ENCODE measurements around the gene OPRD1.
"Not testable (repeated sequence)": the region's sequence is repeated elsewhere in the genome, so short reads cannot be mapped to it uniquely, and the experiment has no call there.

Gene OPRD1

GRCh38 chr1:28847207-28847606 is 35.2 kb downstream of the OPRD1 start:
- DNase-seq (ENCODE audit: low spot score) = not testable (repeated sequence)

DNA sequence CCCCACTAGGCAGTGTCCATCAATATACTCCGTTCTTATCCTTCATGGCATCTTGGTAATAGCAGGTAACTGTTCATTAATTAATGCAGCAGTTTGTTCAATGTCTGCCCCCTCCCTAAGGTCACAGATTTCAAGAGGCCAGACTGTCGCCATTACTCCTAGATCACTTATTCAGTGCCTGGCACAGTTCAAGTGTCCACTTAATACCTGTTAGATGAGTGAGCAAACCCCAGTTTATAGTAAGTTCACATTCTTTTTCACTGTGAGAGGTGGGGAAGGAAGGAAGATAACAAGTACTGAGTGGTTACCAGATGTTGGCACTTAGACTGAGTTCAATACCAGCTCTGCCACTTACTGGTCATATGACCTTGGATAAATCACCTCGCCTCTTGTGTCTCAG is 36.4 kb downstream of the OPRD1 start:
- no peak for DNase-seq (ENCODE audit: low spot score)

DNA sequence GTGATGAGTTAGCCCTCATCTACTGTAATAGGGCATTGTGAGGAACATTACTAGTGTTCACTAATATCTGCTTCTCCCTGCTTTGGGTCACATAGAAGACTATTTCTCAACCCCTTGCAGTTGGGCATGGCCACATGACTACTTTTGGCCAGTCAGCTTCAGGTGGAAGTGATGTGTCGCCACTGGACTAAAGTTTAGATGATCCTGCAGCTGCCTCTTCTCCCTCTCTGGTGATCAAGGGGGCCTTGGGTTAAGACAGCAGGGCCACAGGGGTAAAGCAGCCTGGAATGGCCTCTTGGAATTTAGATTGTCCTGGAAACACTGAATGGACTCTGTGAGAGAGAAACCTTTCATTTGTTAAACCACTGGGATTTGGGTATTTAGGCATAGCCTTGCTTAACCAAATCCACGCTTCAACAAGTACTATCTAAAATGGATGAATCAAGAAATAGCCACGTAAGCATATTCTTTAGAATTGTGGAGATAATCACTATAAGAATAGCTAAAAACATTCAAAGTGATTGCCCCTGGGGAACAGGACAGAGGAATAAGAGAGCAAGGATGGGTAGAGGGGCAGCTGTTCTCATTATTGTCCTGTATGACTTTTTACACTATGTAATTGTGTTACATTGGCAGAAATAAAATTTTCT is 41.2 kb downstream of the OPRD1 start:
- no peak for DNase-seq (ENCODE audit: low spot score)

DNA sequence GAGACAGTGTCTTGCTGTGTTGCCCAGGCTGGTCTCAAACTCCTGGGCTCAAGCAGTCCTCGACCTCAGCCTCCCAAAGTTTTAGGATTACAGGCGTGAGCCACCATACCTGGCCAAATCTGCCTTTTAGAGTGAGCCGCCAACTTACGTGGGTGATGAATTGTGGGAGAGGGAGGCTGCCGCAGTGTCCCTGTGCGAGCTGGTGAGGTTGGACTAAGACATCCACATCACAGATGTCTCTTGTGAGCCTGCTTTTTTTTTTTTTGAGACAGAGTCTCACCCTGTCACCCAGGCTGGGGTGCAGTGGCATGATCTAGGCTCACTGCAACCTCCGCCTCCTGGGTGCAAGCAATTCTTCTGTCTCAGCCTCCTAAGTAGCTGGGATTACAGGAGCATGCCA is 42.4 kb downstream of the OPRD1 start:
- DNase-seq (ENCODE audit: low spot score) = not testable (repeated sequence)

DNA sequence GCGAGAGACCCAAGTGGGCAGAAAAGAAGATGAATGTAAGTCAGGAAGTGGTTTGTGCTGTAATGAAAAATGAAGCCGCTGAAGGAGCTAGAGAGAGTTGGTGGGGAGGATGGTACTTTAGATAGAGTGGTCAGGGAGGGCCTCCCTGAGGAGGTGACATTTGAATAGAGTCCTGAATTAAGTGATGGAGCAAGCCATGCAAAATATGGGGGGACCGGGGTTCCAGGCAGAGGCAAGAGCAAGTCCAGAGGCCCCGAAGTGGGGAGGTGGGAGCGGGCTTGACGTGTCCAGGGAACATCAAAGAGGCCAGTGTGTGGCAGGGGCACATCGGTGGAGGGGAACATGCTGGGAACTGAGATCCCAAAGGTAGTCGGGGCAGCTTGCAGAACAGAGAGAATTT is 43.1 kb downstream of the OPRD1 start:
- DNase-seq (ENCODE audit: low spot score) = no peak

GRCh38 chr1:28855469-28855951 is 43.5 kb downstream of the OPRD1 start:
- DNase-seq (ENCODE audit: low spot score) = no peak

DNA sequence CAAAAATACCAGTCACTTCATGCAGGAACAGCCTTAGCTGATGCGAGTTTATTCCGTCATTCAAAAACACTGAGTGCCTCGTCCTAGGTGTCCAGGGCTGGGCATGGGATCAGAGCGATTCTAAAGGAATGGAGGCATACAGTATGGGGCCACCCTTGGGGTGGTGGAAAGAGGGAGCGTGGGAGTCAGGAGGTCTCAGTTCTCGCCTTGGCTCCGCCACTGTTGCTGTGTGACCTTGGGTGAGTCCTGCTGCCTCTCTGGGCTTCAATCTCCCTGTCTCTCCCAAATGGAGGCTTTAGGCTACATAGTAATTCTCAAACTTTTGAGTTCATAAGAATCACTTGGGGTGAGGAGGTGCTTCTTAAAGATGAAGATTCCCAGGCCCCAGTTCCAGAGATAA is 44.0 kb downstream of the OPRD1 start:
- no peak for DNase-seq (ENCODE audit: low spot score)

DNA sequence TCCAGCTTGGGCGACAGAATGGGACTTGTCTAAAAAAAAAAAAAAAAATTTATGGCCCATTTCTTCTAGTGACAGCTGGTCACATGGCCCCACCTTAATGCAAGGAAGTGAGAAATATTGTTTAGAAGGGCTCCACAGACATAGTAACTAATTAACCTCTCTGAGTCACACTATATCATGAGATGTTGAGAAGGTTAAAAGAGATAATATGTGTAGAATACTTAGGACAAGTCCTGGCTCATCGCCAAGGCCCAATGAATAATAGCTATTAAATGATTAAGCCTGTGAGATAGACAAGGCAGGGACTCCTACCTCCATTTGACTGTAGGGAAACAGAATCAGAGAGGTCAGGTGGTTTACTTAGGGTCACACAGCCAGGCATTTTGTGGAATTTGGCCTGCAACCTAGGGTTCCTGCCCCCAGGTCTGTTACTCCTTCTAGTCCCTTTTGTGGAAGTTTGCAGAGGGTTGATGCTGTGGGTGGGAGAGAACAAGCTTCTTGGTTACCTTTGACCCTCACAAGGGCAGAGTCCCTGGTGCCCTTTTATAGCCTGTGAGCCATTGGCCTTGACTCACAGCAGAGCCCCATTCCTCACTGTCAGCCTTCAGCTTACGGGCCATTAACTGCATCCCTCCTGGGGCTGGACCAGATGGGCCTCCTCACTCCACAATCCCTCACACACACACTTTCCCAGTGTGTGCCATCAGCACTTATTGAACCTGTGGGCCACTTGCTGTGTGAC is 48.5 kb downstream of the OPRD1 start:
- DNase-seq (ENCODE audit: low spot score) = peak; percentile 34

DNA sequence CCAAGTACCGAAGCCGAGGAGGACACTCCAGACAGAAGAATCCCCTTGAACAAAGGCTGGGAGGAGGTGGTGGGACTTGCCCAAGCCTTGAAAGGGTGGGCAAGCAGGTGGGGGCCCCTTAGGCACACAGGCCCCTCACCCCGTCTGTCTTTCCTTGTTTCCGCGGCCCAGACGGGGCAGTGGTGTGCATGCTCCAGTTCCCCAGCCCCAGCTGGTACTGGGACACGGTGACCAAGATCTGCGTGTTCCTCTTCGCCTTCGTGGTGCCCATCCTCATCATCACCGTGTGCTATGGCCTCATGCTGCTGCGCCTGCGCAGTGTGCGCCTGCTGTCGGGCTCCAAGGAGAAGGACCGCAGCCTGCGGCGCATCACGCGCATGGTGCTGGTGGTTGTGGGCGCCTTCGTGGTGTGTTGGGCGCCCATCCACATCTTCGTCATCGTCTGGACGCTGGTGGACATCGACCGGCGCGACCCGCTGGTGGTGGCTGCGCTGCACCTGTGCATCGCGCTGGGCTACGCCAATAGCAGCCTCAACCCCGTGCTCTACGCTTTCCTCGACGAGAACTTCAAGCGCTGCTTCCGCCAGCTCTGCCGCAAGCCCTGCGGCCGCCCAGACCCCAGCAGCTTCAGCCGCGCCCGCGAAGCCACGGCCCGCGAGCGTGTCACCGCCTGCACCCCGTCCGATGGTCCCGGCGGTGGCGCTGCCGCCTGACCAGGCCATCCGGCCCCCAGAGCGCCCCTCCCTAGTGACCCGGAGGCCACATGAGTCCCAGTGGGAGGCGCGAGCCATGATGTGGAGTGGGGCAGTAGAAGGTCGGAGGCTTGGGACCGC is 50.8 kb downstream of the OPRD1 start:
- DNase-seq (ENCODE audit: low spot score) = no peak

GRCh38 chr1:28864695-28865094 is 52.7 kb downstream of the OPRD1 start:
- DNase-seq (ENCODE audit: low spot score) = no peak

GRCh38 chr1:28865997-28866650 is 54.2 kb downstream of the OPRD1 start:
- no peak for DNase-seq (ENCODE audit: low spot score)

DNA sequence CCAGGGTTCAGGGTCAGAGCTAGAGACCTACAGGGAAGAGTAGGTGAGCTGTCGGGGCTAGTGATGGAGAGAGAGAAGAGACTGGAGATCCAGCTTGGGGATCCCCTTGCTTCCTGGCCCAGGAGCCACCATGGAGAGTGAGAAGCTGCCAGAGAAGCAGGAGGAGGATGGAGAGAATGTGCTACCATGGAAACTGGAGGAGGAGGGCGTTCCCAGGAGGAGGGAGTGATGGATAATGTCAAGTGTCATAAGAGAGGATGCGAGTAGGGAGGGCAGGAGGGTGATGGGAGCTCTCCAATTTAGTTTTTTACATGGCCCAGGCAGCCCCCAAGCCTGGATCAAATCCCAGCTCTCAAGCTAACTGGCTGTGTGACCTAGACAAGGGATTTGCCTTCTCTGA is 55.9 kb downstream of the OPRD1 start:
- DNase-seq (ENCODE audit: low spot score) = no peak

DNA sequence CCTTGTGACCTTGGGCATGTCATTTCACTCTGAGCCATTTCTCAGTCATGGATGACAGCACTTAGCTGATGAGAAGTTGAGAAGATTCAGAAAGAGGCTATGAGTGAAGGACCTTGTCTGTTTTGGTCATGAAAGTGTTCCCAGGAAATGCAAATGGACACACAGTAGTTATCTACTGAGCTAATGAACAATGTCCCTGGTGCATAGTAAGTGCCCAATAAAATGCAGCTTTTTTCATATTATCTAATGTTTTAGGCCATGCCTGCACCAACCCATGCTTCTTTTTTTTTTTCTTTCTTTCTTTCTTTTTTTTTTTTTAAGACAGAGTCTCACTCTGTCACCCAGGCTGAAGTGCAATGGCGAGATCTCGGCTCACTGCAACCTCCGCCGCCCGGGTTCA is 58.0 kb downstream of the OPRD1 start:
- no peak for DNase-seq (ENCODE audit: low spot score)

GRCh38 chr1:28871631-28872401 is 59.8 kb downstream of the OPRD1 start:
- DNase-seq (ENCODE audit: low spot score) = no peak

GRCh38 chr1:28875134-28875533 is 63.2 kb downstream of the OPRD1 start:
- DNase-seq (ENCODE audit: low spot score) = not testable (repeated sequence)

DNA sequence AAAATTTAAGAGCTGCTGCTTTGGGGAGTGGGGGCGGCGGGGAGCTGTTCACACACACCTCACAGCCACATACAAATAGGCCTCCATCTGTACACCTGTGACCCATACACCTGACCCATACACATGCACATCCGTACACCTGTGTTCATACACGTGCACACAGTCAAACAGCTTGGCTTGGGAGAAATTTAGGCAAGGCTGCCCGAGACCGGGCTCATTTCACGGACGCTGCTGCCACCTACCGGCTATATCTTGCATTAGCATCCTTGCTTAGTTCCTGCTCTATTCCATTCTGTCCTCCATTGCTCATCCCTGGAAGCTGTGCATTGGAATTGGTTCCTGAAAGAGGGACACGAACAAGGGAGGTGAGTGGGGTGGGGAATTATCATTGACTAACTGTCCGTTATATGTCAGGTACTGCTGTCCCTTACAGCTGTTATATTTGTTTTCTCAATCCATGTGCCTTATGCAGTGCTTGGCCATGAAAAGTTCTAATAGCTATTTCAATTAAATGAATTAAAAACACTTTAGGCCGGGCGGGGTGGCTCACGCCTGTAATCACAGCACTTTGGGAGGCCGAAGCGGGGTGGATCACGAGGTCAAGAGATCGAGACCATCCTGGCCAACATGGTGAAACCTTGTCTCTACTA is 65.3 kb downstream of the OPRD1 start:
- DNase-seq (ENCODE audit: low spot score) = peak; percentile 75

DNA sequence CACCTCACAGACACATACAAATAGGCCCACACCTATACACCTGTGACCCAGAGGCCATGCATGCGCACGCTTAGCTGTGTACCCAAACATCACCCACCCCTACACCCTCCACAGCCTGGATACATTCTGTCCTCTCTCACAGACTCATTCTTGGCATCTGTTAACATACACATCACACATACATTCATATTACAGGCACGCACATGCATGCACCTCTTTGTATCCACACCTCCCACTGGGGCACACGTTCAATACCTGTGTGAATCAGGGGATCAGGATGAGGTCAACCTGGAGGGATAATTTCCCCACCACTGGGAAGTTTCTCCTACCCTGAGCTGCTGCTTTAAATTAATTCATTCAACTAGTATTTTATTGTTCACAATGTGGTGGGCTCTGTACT is 66.8 kb downstream of the OPRD1 start:
- no peak for DNase-seq (ENCODE audit: low spot score)

DNA sequence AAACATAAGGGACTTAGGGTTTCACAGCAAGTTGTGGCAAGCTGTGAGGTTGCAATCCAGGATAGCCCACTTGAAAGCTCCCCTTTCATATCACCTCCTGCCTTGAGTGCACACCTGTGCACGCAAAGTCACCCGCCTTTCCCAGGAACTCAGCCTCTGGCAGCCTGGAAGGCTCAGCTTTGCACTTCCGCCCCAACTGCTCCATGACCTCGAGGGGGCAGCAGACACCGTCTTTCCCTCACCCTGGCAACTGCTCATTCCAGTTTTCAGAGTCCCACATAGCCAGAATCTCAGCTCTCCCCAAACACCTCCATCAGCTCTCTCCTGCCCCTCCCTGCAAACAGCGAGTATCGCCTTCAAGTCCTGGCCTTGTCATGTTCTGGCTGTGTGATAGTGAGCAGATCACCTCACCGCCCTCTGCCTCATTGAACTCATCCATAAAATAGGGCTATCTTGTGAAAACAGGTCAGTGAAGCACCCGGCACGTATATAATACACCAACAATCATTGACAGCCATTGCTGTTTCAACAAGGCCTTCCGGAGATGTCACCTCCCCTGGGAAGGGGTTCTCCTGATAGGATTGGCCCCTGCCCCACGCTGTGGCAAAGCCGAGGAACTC is 70.1 kb downstream of the OPRD1 start:
- peak; percentile 79 for DNase-seq (ENCODE audit: low spot score)

DNA sequence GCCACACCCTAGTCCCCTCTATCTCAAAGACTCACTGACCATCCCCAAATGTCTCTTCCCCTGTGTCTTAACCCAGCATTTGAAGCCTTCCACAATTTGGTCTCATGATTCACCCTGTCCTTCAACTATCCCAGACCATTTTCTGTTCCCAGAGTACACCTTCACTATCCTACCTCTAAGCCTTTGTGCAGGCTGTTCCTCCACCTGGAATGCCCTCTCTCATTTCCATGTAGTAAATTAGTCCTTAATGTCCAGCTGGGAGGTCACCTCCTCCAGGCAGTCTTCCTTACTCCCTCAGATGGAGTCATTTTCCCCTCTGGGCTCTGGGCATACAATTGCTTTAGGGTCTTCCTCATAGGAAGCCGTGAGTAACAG is 71.3 kb downstream of the OPRD1 start:
- DNase-seq (ENCODE audit: low spot score) = no peak

DNA sequence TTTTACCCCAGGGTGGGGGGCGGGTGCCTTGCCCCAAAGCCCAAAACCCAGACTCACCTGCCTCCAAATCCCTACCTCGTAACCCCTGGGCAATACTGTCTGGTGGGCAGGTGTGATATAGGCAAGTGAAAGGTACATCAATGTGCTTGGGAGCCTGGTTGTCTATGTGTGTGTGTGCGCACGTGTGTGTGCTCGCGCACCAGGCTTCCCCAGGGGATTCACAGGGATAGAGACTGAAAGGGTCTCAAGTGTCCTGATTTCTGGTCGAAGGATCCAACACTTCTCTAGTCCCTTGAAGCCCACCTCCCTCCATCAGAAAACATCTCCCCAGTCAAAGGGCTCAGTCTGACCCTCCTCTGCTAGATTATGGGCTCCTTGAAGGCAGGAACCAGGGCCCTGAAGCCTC is 73.5 kb downstream of the OPRD1 start:
- DNase-seq (ENCODE audit: low spot score) = no peak
